ENCODE measurements around the gene FCN2. TPM values are rescaled to one million over a fixed set of nuclear protein-coding genes. Genes with fewer than 3 reads are reported as not detected.

The FCN2 gene
- polyA plus RNA-seq, 1 of the 3 experiments (the other 2 are of a cell fraction): not detected

- POLR2A ChIA-PET: no interaction called here
- H3K9ac ChIP-seq: no peak overlapping the region
- no peaks in the 10 kb centered on the region for H3K36me3 ChIP-seq (replicated peaks in 1 of 2; ENCODE audit: control insufficient read depth in 1 of 2, insufficient read depth in 2 of 2, low read length in 1 of 2)
- no peaks in the 10 kb centered on the region for H3K9me2 ChIP-seq
- no peak for DNase-seq
- H3K27me3 ChIP-seq (ENCODE audit: insufficient read depth): no peaks in the 10 kb centered on the region
- H3K4me3 ChIP-seq (ENCODE audit: low read depth in 2 of 2, low read length in 1 of 2): no peak overlapping the region; a peak in 1 of 4 replicates
- H3K79me2 ChIP-seq (ENCODE audit: insufficient read depth): no peaks in the 10 kb centered on the region
- H3K4me2 ChIP-seq: no peak overlapping the region
- no peaks in the 10 kb centered on the region for H3F3A ChIP-seq (replicated peaks; ENCODE audit: insufficient read depth)
- H3K9me3 ChIP-seq: no peaks in the 10 kb centered on the region
- TF ChIP-seq NFIC (IDR thresholded peaks at IDR 0.05; ENCODE audit: borderline replicate concordance) (peak; percentile 61), FOSL2 (IDR thresholded peaks at IDR 0.05; ENCODE audit: borderline replicate concordance, low read depth) (0 out of 2 replicates have a peak, but pooled peaks have one; percentile 43), TEAD4 (IDR thresholded peaks at IDR 0.05; ENCODE audit: borderline replicate concordance, insufficient read depth) (no peak), GATA2 (CRISPR knock-in tag; IDR thresholded peaks at IDR 0.05) (no peak), TCF12 (IDR thresholded peaks at IDR 0.05) (peak; percentile 26; the same call in 1 of the 2 replicates)
- CTCF ChIA-PET: no interaction called here
- peaks cover 0 to 9% of the 10 kb centered on the region in 2 experiments; a peak in 2 of 4 replicates for H3K4me1 ChIP-seq (ENCODE audit: control insufficient read depth in 1 of 2, insufficient read depth in 2 of 2, low read depth in 1 of 2, low read length in 1 of 2)
- 0 out of 2 replicates have a peak, but pooled peaks cover 4% of the 10 kb centered on the region for H4K20me1 ChIP-seq (ENCODE audit: insufficient read depth)
- H2AFZ ChIP-seq (ENCODE audit: low read depth): no peak overlapping the region
- WGBS (ENCODE audit: low lambda C conversion rate): 23% methylated on average over 14 of the region's 14 CpGs
- H3K27ac ChIP-seq (ENCODE audit: low read depth in 2 of 2, low read length in 1 of 2): no peak overlapping the region
Observed at GRCh38 chr9:134895908-134896833, 15.6 kb downstream of the FCN2 start.

DNA sequence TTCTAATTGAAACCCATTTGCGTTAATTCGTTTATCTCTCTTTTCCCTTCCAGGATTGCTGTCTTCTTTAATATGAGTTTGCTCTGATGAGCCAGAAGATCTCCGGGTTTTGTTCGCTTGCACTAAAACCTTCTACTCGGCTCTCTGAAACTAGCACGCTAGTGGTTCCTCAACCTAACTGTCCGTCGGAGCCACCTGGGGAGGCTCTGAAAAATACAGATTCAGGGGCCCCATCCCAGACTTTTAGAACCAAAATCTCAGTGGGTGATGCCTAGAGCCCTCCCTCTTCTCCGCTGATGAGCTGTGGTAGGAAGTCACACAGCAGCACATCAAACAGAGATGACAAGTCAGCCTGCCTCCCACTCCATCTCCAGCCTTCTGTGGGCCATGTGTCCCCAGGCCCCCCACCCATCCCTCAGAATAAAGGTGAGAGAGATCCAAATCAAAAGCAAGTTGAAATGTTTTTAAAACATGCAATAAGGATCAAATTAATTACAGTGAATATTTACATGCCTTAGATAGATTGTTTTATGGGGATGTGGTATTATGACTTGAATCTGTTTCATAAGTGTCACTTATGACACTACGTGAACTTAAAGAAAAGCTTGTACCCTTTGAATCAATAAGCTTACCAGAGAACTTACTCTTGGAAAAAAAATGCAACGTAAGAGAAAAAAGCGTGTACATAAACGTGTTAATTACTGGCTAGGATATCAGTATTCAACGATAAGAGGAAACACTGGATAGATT, 16.4 kb downstream of the FCN2 start:
- H3K9me2 ChIP-seq: no peaks in the 10 kb centered on the region
- no peak overlapping the region for H3K4me3 ChIP-seq (ENCODE audit: low read depth in 2 of 2, low read length in 1 of 2)
- no peak overlapping the region for H3K4me2 ChIP-seq
- no peaks in the 10 kb centered on the region for H3K9me3 ChIP-seq
- no peak for DNase-seq
- H3K27me3 ChIP-seq (ENCODE audit: insufficient read depth): no peaks in the 10 kb centered on the region
- H4K20me1 ChIP-seq (ENCODE audit: insufficient read depth): 0 out of 2 replicates have a peak, but pooled peaks cover 4% of the 10 kb centered on the region
- CTCF ChIA-PET: interaction anchor here (1.2 kb wide), 1 partner anchor 448 kb away, joined by 4 read pairs; no protein-coding TSS in a partner anchor
- no peak overlapping the region for H2AFZ ChIP-seq (ENCODE audit: low read depth)
- WGBS (ENCODE audit: low lambda C conversion rate): 71% methylated on average over 13 of the region's 14 CpGs
- no peaks in the 10 kb centered on the region for H3K79me2 ChIP-seq (ENCODE audit: insufficient read depth)
- no peak overlapping the region for H3K27ac ChIP-seq (ENCODE audit: low read depth in 2 of 2, low read length in 1 of 2)
- no peaks in the 10 kb centered on the region for H3K36me3 ChIP-seq (replicated peaks in 1 of 2; ENCODE audit: control insufficient read depth in 1 of 2, insufficient read depth in 2 of 2, low read length in 1 of 2)
- H3F3A ChIP-seq (replicated peaks; ENCODE audit: insufficient read depth): no peaks in the 10 kb centered on the region
- POLR2A ChIA-PET: no interaction called here
- no peak overlapping the region for H3K9ac ChIP-seq
- H3K4me1 ChIP-seq (ENCODE audit: control insufficient read depth in 1 of 2, insufficient read depth in 2 of 2, low read depth in 1 of 2, low read length in 1 of 2): peaks cover 0 to 9% of the 10 kb centered on the region in 2 experiments; a peak in 2 of 4 replicates
- TF ChIP-seq ELF1 (IDR thresholded peaks at IDR 0.05) (no peak), IRF3 (IDR thresholded peaks at IDR 0.05; ENCODE audit: low read depth, low read length) (no peak), NFIC (IDR thresholded peaks at IDR 0.05; ENCODE audit: borderline replicate concordance) (no peak), ZBTB33 (IDR thresholded peaks at IDR 0.05; ENCODE audit: borderline replicate concordance, low read depth) (no peak), CTCF (IDR thresholded peaks at IDR 0.05) (no peak), TEAD4 (IDR thresholded peaks at IDR 0.05; ENCODE audit: borderline replicate concordance, insufficient read depth) (no peak), SMC3 (IDR thresholded peaks at IDR 0.05; ENCODE audit: low read depth, low read length) (no peak), EP300 (IDR thresholded peaks at IDR 0.05; ENCODE audit: borderline replicate concordance in 1 of 2, low read depth in 1 of 2, low read length in 1 of 2) (no peak), NRF1 (IDR thresholded peaks at IDR 0.05; ENCODE audit: low read depth, low read length) (no peak)
- TF ChIP-seq, protein P1, sequence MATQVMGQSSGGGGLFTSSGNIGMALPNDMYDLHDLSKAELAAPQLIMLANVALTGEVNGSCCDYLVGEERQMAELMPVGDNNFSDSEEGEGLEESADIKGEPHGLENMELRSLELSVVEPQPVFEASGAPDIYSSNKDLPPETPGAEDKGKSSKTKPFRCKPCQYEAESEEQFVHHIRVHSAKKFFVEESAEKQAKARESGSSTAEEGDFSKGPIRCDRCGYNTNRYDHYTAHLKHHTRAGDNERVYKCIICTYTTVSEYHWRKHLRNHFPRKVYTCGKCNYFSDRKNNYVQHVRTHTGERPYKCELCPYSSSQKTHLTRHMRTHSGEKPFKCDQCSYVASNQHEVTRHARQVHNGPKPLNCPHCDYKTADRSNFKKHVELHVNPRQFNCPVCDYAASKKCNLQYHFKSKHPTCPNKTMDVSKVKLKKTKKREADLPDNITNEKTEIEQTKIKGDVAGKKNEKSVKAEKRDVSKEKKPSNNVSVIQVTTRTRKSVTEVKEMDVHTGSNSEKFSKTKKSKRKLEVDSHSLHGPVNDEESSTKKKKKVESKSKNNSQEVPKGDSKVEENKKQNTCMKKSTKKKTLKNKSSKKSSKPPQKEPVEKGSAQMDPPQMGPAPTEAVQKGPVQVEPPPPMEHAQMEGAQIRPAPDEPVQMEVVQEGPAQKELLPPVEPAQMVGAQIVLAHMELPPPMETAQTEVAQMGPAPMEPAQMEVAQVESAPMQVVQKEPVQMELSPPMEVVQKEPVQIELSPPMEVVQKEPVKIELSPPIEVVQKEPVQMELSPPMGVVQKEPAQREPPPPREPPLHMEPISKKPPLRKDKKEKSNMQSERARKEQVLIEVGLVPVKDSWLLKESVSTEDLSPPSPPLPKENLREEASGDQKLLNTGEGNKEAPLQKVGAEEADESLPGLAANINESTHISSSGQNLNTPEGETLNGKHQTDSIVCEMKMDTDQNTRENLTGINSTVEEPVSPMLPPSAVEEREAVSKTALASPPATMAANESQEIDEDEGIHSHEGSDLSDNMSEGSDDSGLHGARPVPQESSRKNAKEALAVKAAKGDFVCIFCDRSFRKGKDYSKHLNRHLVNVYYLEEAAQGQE (IDR thresholded peaks at IDR 0.05; ENCODE audit: low read depth, low read length): no peak
